ENCODE results near the gene TPST2.

The TPST2 gene

DNA sequence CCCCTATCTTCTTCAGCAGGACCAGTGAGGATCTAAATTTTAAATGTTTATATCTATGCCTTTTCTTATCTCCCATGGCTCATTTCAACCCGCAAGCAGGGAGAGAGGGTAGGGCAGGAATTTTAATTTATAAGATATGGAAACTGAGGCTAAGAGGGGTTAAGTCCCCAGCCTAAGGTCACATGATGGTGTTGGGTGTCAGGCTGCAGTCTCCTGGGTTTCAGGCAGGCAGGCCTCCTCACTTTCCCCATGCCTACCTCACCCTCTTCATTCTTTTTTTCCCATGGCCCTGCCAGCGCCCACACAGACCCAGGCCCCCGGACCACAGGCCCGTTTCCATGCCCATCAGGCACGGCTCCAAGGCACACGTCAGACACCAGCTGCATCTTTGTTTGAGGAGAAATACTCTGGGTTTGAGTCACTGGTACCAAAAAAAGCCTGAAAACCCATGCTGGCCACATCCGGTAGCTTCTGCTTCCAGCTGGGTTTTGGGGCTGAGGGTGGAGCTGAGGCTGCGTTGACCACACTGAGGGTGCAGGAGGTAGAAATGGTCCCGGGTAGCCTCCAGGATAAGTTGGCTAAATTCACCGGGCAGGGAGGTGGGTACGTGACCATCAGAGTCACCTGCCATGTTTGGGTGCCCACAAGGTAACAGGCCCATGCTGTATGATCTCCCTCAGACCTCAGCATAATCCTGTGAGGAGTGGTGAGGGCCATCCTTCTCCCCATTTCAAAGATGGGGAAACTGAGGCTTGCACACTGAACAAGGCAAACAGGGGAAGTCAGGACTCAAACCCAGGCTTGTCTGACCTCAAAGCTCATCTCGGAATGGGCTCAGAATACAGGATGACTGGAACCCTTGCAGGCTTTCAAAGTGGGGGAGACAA lies 20.4 kb upstream of the TPST2 start:
- peak in 1 of 2 donors; percentile 40 for DNase-seq

DNA sequence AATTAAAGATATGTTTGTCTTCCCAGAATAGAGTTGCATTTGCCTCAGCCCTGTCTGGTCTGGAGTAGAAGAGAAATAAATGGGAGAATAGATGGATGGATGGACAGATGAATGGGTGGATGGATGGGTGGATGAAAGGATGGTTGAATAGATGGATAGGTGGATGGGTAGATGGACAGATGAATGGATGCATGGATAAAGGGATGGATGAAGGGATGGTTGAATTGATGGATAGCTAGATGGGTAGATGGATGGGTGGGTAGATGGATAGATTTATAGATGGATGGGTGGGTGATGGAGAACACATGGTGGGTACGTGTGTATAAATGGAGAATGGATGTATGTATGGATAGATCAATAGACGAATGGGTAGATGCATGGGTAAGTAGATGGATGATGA lies 19.4 kb upstream of the TPST2 start:
- no peak for DNase-seq

DNA sequence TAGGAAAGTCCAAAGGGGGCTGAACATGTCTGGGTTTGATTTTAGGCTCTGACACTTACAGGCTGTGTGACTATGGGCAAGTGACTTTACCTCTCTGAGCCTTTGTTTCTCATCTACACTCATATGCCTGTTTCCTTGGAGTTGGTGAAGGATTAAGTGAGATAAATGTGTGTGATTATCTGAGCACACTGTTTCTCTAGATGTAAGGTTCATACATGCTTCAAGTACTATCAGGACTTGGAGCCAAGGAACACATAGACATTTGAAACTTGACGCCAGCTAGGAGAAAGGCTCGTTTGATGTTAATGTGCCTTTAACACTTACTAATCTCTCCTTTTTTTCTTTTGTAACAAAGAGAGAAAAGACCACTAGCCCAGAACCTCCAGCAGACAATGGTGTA lies 18.2 kb upstream of the TPST2 start:
- no peak for DNase-seq

DNA sequence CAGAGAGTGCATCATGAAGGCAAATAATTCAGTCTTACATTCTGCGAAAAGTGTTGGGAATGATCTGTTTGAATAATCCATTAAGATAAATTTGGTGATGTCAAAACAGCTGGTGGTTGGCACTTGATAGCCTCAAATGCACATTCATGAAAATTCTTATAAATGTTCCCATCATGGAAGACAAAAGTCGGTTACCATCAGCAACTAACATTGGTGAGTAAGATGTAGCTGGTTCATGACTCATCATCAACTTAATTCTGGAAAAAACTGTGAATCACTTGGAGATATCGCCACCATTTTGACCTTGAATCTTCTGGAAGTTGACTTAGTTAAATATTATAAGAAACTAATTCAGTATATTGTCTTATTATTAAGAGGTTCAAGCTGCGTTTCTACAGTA lies 16.7 kb upstream of the TPST2 start:
- DNase-seq: no peak

DNA sequence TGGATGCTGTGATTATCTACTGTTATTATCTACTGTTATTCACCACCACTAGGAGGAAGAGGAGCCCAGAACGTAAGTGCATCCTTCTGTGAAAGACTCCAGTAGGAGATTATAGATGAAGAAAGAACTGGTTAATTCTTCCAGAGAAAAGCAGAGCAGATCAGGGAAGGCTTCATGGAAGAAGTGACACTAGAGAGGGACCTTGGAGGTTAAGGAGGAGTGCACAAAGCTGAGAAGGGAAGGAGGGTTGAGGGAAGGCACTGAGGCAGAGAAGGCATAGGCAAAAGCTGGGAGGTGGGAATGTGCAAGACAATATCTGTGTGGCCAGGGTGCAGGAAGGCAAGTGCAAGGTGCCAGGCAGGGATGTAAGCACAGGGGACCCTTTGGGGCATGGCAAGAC lies 14.4 kb upstream of the TPST2 start:
- no peak for DNase-seq

DNA sequence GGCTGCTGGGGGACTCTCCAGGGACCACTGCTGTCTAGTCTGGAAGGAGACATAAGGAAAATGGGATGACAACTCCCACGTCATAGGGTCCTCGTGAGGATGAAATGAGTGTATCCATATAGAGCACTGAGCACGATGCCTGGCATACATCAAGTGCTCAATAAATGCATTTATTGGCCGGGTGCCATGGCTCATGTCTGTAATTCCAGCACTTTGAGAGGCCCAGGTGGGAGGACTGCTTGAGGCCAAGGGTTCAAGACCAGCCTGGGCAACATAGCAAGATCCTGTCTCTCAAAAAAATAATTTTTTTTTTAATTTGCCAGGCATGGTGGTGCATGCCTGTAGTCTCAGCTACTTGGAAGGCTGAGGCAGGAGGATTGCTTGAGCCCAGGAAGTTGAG lies 12.2 kb upstream of the TPST2 start:
- no peak for DNase-seq

DNA sequence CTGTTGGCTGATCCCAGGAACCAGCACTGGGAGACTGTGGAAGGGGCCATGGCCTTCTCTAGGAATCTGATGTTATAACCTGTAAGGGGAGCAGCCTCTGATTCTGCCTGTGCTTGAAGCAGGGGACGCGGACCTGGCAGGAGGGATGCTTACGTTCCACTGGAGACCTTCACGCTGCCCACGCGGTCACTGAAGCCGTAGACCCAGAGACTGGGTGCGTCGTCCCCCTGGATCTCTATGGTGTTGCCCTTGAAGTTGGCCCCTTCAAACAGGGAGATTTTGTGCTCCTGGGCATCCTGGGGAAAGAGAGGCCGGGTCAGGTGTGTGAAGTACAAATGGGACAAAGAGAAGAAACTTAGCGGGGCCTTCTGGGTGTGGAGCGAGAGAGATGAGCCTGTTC lies 11.8 kb upstream of the TPST2 start:
- DNase-seq: no peak

DNA sequence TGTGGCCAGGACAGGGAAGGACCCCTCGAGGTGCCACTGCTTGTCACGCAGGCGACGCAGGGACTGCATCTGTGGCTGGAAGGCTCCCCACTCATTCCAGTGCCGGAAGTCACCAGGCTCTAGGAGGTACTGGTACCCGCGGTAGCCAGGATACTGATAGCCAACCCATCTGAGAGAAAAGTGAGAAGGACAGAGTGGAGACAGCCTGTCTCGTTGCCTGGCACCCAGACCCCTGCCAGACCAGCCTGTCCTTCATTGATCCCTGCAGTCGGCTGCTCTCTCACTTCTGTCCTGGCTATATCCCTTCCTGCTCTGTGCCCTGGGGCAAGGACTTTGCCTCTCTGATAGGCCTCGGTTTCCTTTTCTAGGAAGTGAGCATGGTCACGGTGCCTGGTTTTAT lies 9.6 kb upstream of the TPST2 start:
- no peak for DNase-seq

DNA sequence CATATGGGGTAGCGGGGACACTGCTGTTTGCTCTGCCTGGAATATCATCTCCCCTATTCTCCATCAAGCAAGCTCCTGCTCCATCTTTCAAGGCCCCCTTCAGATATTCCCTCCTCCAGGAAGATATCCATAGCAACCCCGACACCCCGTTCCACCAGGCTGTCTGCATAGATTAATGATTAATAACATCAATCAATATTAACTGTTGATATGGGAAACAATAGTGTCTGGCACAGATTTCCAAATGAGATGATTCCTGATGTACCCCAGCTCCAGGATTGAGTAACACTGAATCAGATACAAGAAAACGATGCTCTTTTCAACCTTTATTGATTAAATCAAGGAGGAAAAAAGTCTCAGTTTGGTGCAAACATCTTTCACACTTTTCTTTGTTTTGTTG lies 7.5 kb upstream of the TPST2 start:
- no peak for DNase-seq

DNA sequence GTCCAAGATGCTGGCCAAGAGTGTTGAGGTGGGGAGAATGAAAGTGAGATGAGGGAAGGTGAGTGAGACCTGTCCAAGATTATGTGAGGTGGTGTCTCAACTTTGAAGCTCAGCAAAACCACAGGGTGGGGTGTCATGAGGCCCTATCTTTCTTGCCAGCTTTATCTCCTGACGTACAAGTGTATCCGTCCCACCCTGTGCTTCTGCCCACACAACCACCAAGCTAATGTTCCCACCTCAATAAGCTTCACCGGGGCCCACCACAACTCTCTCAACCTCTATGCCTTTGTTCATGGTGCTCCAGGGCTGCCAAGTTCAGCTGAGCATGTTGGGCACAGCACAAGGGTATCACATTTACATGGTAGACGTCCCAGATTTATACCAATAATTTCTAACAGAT lies 7.1 kb upstream of the TPST2 start:
- DNase-seq: no peak

DNA sequence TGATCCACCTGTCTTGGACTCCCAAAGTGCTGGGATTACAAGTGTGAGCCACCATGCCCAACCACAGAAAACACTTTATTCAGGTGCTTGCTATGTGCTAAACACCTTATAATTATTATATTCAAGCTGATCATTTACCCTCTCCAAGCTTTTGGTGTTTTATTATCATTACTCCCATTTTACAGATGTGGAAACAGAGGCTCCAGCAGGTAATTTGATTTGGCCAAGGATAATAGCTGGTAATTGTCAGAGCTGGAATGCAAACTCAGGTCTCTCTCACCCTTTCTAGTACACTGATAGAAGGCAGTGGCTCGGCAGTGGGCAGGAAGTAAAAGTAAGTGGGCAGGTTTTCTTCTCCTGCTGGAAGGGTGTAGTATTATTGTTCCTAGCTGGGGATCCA lies 3.8 kb upstream of the TPST2 start:
- no peak for DNase-seq

DNA sequence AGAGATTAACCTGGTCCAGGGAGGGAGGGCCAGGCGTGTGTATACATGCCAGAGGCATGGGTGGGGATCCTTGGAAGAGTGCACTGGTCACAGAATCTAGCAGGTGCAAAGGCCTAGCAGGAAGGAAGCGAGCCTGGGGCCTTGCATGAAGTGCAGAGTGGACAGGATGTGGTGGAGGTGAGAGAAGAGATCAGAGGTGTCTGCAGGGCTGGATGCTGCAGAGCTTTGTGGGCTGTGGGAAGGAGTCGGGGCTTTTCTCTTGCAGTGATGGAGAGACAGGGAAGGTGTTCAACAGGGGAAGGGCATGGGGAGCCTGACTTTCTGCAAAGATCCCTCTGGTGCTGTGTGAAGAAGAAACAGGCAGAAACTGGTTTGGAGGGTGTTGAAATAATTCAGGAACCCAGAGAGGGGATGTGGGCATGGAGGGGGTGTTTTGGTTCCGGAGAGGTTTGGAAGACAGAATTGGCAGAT lies 2.5 kb upstream of the TPST2 start:
- DNase-seq: peak in 1 of 2 donors; percentile 25

DNA sequence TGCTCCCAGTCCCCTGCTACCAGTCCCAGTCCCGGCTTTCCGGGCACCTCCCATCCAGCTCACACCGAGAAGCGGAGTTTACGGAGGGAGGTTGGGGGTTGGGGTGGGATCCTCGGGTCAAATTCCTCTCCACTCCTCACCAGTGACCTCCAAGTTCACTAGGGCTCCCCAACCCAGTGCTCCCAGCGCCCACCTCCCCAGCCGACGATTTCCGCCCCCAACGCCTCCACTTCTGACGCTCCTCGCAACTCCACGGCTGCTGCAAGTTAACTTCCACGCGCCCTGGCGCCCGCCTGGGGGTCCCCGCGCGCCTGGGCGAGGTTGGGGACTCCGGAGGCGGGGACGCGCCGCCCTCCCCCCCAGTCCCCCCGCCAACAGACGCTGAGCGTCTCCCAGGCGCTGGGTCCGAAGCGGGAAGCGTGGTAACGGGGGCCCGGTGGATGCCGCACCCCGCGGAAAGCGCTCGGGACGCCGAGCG lies 526 bp downstream of the TPST2 start:
- DNase-seq: peak; percentile 38 to 42

DNA sequence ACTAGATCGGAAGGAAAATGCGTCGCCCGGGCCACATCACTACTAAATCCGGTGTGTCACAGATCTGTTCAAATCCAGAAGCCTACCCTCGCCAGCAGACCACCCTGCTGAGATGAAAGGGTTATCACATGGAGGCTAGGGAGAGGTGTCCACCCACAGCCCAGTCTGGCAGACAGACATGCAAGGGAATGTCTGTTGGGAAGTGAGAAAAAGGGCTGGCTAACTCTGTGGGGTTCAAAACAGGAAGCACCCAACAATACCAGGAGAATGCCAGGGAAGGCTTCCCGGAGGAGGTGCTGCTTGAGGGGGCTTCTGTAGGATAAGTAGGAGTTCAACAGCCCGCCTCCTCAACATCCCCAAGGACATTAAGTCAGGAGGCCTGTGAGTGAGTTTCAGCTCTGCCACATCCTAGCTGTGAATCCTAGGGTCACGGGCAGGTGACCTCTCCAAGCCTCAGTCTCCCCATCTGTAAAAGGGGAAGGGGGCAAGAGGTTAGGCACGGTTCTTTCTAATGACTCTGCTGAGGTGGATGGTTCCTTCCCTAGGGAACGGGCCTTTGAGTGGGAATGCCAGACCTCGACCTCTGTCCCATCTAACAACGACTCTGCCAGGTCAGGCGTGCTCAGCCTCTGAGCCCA lies 1.1 kb downstream of the TPST2 start:
- no peak for DNase-seq

DNA sequence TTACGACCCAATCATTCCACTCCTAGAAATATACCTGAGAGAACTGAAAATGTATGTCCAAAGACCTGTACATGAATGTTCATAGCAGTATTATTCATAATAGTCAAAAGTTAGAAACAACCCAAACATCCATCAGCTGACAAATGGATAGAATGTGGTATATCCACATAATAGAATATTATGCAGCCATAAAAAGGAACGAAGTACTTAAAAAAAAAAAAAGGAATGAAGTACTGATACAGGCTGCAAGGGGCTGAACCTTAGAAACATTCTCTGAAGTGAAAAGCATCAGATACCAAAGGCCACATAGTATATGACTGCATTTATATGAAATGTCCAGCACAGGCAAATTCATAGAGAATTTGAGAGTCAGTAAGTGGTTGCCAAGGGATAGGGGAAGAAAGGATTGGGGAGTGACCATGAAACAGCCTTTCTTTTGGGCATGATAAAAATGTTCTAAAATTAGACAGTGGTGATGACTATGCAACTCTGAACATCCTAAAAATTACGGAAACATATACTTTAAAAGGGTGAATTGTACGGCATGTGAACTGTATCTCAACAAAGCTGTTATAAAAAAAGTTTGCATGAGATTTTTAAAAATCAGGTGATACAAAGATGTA lies 1.8 kb downstream of the TPST2 start:
- DNase-seq: no peak

DNA sequence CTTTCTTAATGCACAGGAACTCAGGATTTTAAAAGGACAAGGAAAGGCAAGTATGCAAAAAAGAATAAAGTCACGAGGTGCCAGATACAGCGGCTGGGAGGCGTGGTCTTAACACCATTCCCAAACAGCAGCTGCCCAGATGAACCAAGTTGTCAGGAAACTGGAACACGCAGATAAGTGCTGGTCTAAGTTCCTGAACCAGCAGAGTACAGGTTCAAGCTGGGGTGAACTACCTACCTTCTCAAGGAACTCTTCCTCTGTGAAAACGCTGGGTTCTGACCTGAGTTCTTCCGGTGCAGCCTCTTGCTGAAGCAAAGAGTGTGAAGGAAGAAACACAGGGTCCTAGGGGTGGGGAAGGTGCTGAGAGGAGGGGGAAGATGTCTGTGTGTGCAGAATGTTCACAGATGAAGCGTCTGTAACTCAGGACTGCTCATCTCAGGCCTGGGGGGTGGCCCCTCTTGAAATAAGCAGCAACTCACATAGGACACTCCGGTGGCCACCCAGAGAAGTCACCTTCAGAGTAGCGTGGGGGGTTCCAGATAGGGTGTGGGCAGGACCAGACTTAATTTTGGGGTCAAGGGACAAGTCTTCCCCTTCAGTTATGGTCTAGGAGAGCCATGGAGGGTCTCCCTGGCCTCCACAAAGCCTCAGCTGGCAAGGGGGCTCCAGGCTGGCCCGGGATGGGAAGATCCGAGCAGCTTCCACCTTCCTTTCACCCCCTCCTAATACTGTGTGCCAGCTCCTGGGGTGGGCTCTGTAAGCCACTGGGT lies 3.2 kb downstream of the TPST2 start:
- no peak for DNase-seq

DNA sequence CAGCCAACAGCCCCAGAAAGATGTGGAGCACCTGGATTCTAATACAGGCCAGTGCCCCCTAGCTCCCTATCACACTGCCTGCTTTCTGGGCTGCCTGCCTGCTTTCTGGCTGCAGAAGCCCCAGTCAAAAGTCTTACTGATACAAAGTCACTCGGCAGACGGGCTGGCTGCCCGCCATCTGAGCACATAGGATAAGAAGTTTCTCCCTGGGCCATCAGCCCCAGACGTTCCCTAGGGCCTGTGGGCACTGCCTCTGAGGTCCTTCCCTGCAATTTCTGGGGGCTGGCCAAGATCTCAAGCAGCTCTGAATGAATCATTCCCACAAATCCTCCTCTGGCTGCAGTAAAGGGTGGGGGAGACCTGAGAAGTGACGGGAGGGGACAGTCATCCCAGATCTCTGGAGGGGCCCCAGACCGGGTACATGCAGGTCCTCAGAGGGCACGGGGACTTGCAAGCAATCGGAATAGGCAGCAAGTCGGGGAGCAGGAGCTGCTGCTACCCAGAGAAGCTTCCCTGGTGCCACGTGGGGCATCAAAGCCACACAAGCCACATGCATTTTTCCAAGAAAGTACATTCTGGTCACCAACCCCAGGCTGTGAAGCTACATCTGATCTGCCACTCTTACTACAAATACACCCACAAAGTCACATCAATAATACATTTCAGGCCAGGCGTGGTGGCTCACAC lies 4.7 kb downstream of the TPST2 start:
- no peak for DNase-seq

DNA sequence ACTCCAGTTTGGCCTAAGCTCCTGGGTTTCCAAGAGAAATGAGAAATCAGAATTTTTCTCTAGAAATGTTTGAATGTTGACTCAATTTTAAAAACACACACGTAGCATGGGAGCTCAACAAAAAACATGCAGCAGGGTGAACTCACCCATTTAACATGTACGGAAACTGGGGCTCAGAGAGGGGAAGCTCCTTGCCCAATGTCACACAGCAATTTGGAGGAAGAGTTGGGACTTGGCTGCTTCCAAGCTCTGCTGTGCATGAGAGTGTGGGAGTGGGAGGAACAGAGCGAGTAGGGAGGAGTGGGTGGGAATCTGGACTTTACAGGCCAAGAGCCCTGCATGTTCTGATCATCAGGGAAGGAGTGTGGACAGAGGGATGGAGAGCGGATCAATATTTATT lies 5.9 kb downstream of the TPST2 start:
- no peak for DNase-seq

DNA sequence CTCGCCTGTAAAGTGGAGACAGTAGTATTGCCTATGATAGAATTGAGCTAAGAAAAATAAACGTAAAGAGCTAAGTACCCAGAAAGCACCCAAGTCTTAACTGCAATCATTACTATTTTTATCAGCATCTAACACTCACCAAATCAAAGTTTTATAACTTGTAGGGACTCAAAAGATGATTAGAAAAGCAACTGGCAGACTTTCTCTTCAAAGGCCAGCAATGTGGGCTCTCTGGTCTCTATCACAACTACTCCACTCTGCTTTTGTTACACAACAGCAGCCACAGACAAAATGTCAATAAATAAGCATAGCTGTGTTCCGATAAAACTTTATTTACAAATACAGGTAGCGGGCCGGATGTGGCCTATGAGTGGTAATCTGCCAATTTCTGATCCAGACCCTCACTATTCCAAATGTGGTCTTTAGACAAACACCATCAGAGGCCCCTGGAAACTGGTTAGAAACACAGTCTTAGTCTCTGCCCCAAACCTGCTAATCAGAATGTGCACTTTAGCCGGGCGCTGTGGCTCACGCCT lies 8.2 kb downstream of the TPST2 start:
- DNase-seq: no peak

DNA sequence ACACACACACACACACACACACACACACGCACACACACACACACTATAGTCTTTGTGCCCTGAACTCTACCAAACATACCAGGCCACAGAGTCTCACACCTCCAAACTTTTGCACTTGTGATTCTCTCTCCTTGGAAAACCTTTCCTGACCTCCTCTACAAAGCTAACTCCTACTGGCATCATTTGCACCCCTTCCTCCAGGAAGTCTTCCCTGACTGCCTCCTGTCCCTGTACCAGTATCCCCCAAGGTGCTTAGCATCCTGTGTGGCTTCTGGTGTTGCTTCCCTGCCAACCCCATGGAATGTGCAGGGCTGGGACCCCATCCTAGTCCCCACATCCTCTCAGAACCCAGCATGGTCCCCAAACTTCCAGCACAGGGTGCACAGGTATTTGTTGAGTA lies 8.9 kb downstream of the TPST2 start:
- no peak for DNase-seq

DNA sequence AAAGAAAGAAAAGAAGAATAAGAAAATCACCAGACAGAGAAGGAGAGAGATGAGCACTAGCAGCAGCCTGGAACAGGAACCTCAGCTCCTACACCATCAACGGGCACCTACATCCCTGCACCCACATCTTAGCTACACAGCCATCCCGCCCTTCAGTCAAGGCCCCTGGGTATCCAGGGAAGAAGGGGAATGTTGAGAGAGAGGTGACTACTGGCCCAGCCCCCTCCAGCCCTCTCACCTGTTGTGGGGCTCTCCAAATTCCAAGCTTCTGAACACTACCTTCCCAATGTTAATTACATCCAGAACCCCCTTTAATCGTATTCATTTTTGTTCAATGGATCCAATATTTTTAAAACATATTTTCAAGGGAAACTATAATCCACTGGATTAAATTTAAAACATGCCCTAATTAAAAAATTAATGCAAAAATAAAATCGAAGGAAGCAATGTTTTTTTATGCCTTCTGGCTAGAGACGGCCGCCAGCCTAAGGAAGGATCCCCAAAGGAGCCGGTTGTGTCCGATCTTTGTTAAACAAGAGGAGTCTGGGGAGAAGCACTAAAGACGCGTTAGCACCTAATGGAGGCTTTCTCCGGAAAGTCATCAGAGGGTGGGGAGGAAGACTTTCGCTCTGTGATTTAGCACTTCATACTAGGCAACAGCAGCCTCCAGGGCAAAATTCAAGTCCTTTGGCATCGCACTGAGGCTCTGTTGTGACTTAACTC lies 9.5 kb downstream of the TPST2 start:
- DNase-seq: no peak
